Measurements from ENCODE around the gene HIVEP3. TPM values are rescaled to one million over a fixed set of nuclear protein-coding genes. Genes with fewer than 3 reads are reported as not detected.

The HIVEP3 gene
- total RNA-seq, 6 experiments from 2014 or later: 1.4 to 3.9 (median 2.2) TPM

GRCh38 chr1:41941381-41941780, 22.7 kb upstream of the HIVEP3 start:
- ATAC-seq (no peak), DNase-seq (no peak)
- Histone ChIP-seq H3K9me3 (no peaks in the 10 kb centered on the region), H3K36me3 (no peaks in the 10 kb centered on the region), H3K27ac (no peak overlapping the region), H3K4me1 (no peaks in the 10 kb centered on the region), H3K27me3 (no peaks in the 10 kb centered on the region), H3K4me3 (no peak overlapping the region)
- intact Hi-C loops (cut with DNase I): no loop called here
- no CpG with 5 or more reads among the region's 1 CpG for WGBS (ENCODE audit: insufficient coverage, low coverage, low lambda C conversion rate, missing lambda C conversion rate)
- TF ChIP-seq CTCF (IDR thresholded peaks at IDR 0.05) (no peak), POLR2A (IDR thresholded peaks at IDR 0.05) (no peak)

GRCh38 chr1:41939194-41939593, 20.5 kb upstream of the HIVEP3 start:
- 89% methylated on average over 5 of the region's 5 CpGs for WGBS (ENCODE audit: insufficient coverage, low coverage, low lambda C conversion rate, missing lambda C conversion rate)
- Histone ChIP-seq H3K36me3 (no peaks in the 10 kb centered on the region), H3K27ac (no peak overlapping the region), H3K4me3 (no peak overlapping the region), H3K9me3 (no peaks in the 10 kb centered on the region), H3K4me1 (no peaks in the 10 kb centered on the region), H3K27me3 (no peaks in the 10 kb centered on the region)
- TF ChIP-seq POLR2A (IDR thresholded peaks at IDR 0.05) (no peak), CTCF (IDR thresholded peaks at IDR 0.05) (no peak)
- DNase-seq (no peak), ATAC-seq (no peak)
- intact Hi-C loops (cut with DNase I): no loop called here

- peak in 1 of 4 donors; percentile 25 for ATAC-seq
- Histone ChIP-seq H3K27ac (no peak overlapping the region), H3K4me1 (peaks cover 0 to 6% (median 0%) of the 10 kb centered on the region in 4 donors), H3K4me3 (no peak overlapping the region), H3K27me3 (no peaks in the 10 kb centered on the region), H3K9me3 (no peaks in the 10 kb centered on the region), H3K36me3 (no peaks in the 10 kb centered on the region)
- TF ChIP-seq CTCF (IDR thresholded peaks at IDR 0.05) (no peak), POLR2A (IDR thresholded peaks at IDR 0.05) (no peak)
- 68% methylated on average over 2 of the region's 2 CpGs for WGBS (ENCODE audit: insufficient coverage, low coverage, low lambda C conversion rate, missing lambda C conversion rate)
- intact Hi-C loops (cut with DNase I): no loop called here
- no peak for DNase-seq
Observed at GRCh38 chr1:41936107-41936506, 17.4 kb upstream of the HIVEP3 start.

GRCh38 chr1:41935226-41935625, 16.5 kb upstream of the HIVEP3 start:
- Histone ChIP-seq H3K27me3 (no peaks in the 10 kb centered on the region), H3K36me3 (no peaks in the 10 kb centered on the region), H3K4me3 (no peak overlapping the region), H3K4me1 (peaks cover 0 to 9% (median 0%) of the 10 kb centered on the region in 4 donors), H3K27ac (no peak overlapping the region), H3K9me3 (no peaks in the 10 kb centered on the region)
- DNase-seq: no peak
- no peak for ATAC-seq
- intact Hi-C loops (cut with DNase I): no loop called here
- TF ChIP-seq CTCF (IDR thresholded peaks at IDR 0.05) (no peak), POLR2A (IDR thresholded peaks at IDR 0.05) (no peak)
- WGBS (ENCODE audit: insufficient coverage, low coverage, low lambda C conversion rate, missing lambda C conversion rate): 67% methylated on average over 1 of the region's 1 CpG

GRCh38 chr1:41933106-41933505, 14.4 kb upstream of the HIVEP3 start:
- TF ChIP-seq CTCF (IDR thresholded peaks at IDR 0.05) (no peak), POLR2A (IDR thresholded peaks at IDR 0.05) (no peak)
- intact Hi-C loops (cut with DNase I): no loop called here
- no peak for ATAC-seq

More at GRCh38 chr1:41933106-41933505, 14.4 kb upstream of the HIVEP3 start:
- Histone ChIP-seq H3K4me3 (no peak overlapping the region), H3K27ac (no peak overlapping the region), H3K36me3 (no peaks in the 10 kb centered on the region), H3K4me1 (peaks cover 0 to 9% (median 0%) of the 10 kb centered on the region in 4 donors), H3K27me3 (no peaks in the 10 kb centered on the region), H3K9me3 (no peaks in the 10 kb centered on the region)
- 82% methylated on average over 1 of the region's 1 CpG for WGBS (ENCODE audit: insufficient coverage, low coverage, low lambda C conversion rate, missing lambda C conversion rate)
- DNase-seq: no peak

Measured in right lobe of liver (tissue), 6 donors.